Neural cell (in vitro differentiated cells): Measurements from ENCODE around the gene NCOR1. TPM values are rescaled to one million over a fixed set of nuclear protein-coding genes. Genes with fewer than 3 reads are reported as not detected.
"Not testable (repeated sequence)": the region's sequence is repeated elsewhere in the genome, so short reads cannot be mapped to it uniquely, and the experiment has no call there.

Experiments
- H2AFZ ChIP-seq: fragments of 200-600, 300-800 bp; sonication (generic), shearing (Covaris generic); 2 replicates; pipeline ENCODE4 v1.6.0; 2014; ENCODE audit warnings: low read depth, mild to moderate bottlenecking, antibody characterized with exemption, low read length, moderate library complexity
- H3F3A ChIP-seq: fragments of 200-600 bp; shearing (Covaris generic); 2 replicates; pipeline ENCODE4 v1.6.1; 2016; ENCODE audit warnings: mild to moderate bottlenecking, moderate library complexity, mixed read lengths, antibody characterized with exemption, low read length; ENCODE audit not compliant: insufficient read depth, poor library complexity, severe bottlenecking
- H3K27ac ChIP-seq: fragments of 200-600, 300-800 bp; sonication (generic), shearing (Covaris generic); 2 replicates; pipeline ENCODE4 v1.5.1; 2014; ENCODE audit warnings: mild to moderate bottlenecking, low read length, moderate library complexity
- H3K27me3 ChIP-seq: fragments of 300-800, 200-600 bp; sonication (generic), shearing (Covaris generic); 2 replicates; pipeline ENCODE4 v1.6.0; 2014; ENCODE audit warnings: mild to moderate bottlenecking, low read depth, low read length, moderate library complexity; ENCODE audit not compliant: insufficient read depth
- H3K36me3 ChIP-seq: fragments of 300-800, 200-600 bp; sonication (generic), shearing (Covaris generic); 2 replicates; pipeline ENCODE4 v1.5.1; 2014; ENCODE audit warnings: mild to moderate bottlenecking, antibody characterized with exemption, low read length, moderate library complexity; ENCODE audit not compliant: insufficient read depth
- H3K4me2 ChIP-seq: fragments of 300-800, 200-600 bp; sonication (generic), shearing (Covaris generic); 2 replicates; pipeline ENCODE4 v1.6.0; 2014; ENCODE audit warnings: mild to moderate bottlenecking, low read length
- H3K4me3 ChIP-seq: fragments of 300-800, 200-600 bp; sonication (generic), shearing (Covaris generic); 2 replicates; pipeline ENCODE4 v1.5.1; 2014; ENCODE audit warnings: mild to moderate bottlenecking, low read length, moderate library complexity
- H3K79me2 ChIP-seq: fragments of 200-600 bp; shearing (Covaris generic); replicated peaks from 2 replicates; pipeline ENCODE4 v1.6.0; 2014; ENCODE audit warnings: mild to moderate bottlenecking, low read length, moderate library complexity; ENCODE audit not compliant: insufficient read depth
- H3K9ac ChIP-seq: fragments of 300-800, 200-600 bp; sonication (generic), shearing (Covaris generic); 2 replicates; pipeline ENCODE4 v1.6.1; 2016; ENCODE audit warnings: mild to moderate bottlenecking, low read length, mixed read lengths
- H3K9me2 ChIP-seq: fragments of 200-600 bp; shearing (Covaris generic); 2 replicates; pipeline ENCODE4 v1.6.1; 2016; ENCODE audit warnings: mild to moderate bottlenecking, low read length, mixed read lengths; ENCODE audit not compliant: insufficient read depth
- H3K9me3 ChIP-seq: fragments of 200-600, 300-800 bp; sonication (generic), shearing (Covaris generic); 2 replicates; pipeline ENCODE4 v1.6.1; 2016; ENCODE audit warnings: mild to moderate bottlenecking, mixed run types, low read length, moderate library complexity, mixed read lengths
- H4K20me1 ChIP-seq: fragments of 200-600 bp; shearing (Covaris generic); 2 replicates; pipeline ENCODE4 v1.6.1; 2016; ENCODE audit warnings: mild to moderate bottlenecking, mixed run types; ENCODE audit not compliant: insufficient read depth
- EP300 ChIP-seq: fragments of 450-650 bp; conservative IDR thresholded peaks from 2 replicates; pipeline ENCODE4 v1.6.1; 2014; ENCODE audit warnings: antibody characterized with exemption, mild to moderate bottlenecking, moderate library complexity; ENCODE audit not compliant: poor library complexity, severe bottlenecking
- EZH2 ChIP-seq: fragments of 200-600, 300-800 bp; shearing (Covaris generic), sonication (generic); IDR thresholded peaks from 2 replicates; pipeline ENCODE4 v1.6.1; 2014; ENCODE audit warnings: antibody characterized with exemption, low read length, borderline replicate concordance, mild to moderate bottlenecking; ENCODE audit not compliant: insufficient read depth, poor library complexity, severe bottlenecking
- MXI1 ChIP-seq: fragments of 450-650 bp; conservative IDR thresholded peaks from 2 replicates; pipeline ENCODE4 v1.6.1; 2014; ENCODE audit warnings: antibody characterized with exemption, mild to moderate bottlenecking; ENCODE audit not compliant: poor library complexity, severe bottlenecking
- POLR2AphosphoS5 ChIP-seq: IDR thresholded peaks from 2 replicates; pipeline ENCODE4 v1.6.1; 2012
- RAD21 ChIP-seq: fragments of 450-650 bp; conservative IDR thresholded peaks from 2 replicates; pipeline ENCODE4 v1.6.1; 2014; ENCODE audit warnings: antibody characterized with exemption, mild to moderate bottlenecking, moderate library complexity
- REST ChIP-seq: IDR thresholded peaks from 2 replicates; pipeline ENCODE4 v1.6.1; 2012; ENCODE audit warnings: borderline replicate concordance
- SMC3 ChIP-seq: fragments of 450-650 bp; conservative IDR thresholded peaks from 2 replicates; pipeline ENCODE4 v1.6.1; 2014; ENCODE audit warnings: antibody characterized with exemption, mild to moderate bottlenecking, moderate library complexity; ENCODE audit not compliant: poor library complexity
- TAF1 ChIP-seq: IDR thresholded peaks from 2 replicates; pipeline ENCODE4 v1.6.1; 2012; ENCODE audit warnings: low read depth
- polyA plus RNA-seq: library from polyadenylated mRNA; depleted of rRNA; stranded (reverse); fragments of >200 nt; gene quantifications from 2 replicates; pipeline ENCODE4 v1.2.3, GENCODE V29; 2014
- TF ChIP-seq, protein P1 (sequence below): fragments of 450-650 bp; IDR thresholded peaks from 2 replicates; pipeline ENCODE4 v1.5.1; 2014; ENCODE audit warnings: antibody characterized with exemption, mild to moderate bottlenecking, moderate library complexity; ENCODE audit not compliant: poor library complexity, severe bottlenecking

Gene NCOR1
- polyA plus RNA-seq, 1 donor from 2014 or later: 26.9 TPM

GRCh38 chr17:16166766-16167165, 48.6 kb downstream of the NCOR1 start:
- H3K9ac ChIP-seq, H3K27me3 ChIP-seq, H3K9me3 ChIP-seq, H3K4me3 ChIP-seq, H4K20me1 ChIP-seq, H3K27ac ChIP-seq, H3F3A ChIP-seq, H3K4me2 ChIP-seq, H2AFZ ChIP-seq, H3K79me2 ChIP-seq, H3K36me3 ChIP-seq, H3K9me2 ChIP-seq: not testable (repeated sequence)

DNA sequence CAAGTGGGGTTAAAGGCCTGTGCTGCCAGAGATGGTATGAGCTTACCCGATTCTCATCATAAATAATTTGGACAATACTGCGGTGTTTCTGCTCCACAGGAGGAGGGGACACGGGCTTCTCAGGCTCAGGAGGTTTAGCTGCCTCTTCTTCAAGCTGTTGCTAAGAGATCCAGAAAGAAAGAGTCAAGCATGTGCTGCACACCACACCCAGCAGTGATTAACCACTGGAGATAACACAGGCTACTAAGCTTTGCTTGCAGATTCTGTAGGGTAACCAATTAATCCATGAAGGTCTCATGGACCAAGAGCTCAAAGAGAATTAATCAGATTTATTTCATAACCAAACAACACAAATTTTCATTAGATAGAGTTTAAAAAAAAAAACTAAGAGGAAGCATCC, 56.6 kb downstream of the NCOR1 start:
- no peak overlapping the region for H2AFZ ChIP-seq
- H3K27ac ChIP-seq: no peak overlapping the region
- no peaks in the 10 kb centered on the region for H3K79me2 ChIP-seq
- H4K20me1 ChIP-seq: no peaks in the 10 kb centered on the region
- H3K36me3 ChIP-seq: no peaks in the 10 kb centered on the region
- no peaks in the 10 kb centered on the region for H3K9me3 ChIP-seq
- no peak overlapping the region for H3K4me2 ChIP-seq
- H3K9me2 ChIP-seq: no peaks in the 10 kb centered on the region
- no peak overlapping the region for H3K9ac ChIP-seq
- no peaks in the 10 kb centered on the region for H3F3A ChIP-seq
- TF ChIP-seq POLR2AphosphoS5 (no peak), MXI1 (no peak), TAF1 (no peak), REST (no peak), EP300 (no peak), RAD21 (no peak), EZH2 (no peak), SMC3 (no peak)
- TF ChIP-seq, protein P1, sequence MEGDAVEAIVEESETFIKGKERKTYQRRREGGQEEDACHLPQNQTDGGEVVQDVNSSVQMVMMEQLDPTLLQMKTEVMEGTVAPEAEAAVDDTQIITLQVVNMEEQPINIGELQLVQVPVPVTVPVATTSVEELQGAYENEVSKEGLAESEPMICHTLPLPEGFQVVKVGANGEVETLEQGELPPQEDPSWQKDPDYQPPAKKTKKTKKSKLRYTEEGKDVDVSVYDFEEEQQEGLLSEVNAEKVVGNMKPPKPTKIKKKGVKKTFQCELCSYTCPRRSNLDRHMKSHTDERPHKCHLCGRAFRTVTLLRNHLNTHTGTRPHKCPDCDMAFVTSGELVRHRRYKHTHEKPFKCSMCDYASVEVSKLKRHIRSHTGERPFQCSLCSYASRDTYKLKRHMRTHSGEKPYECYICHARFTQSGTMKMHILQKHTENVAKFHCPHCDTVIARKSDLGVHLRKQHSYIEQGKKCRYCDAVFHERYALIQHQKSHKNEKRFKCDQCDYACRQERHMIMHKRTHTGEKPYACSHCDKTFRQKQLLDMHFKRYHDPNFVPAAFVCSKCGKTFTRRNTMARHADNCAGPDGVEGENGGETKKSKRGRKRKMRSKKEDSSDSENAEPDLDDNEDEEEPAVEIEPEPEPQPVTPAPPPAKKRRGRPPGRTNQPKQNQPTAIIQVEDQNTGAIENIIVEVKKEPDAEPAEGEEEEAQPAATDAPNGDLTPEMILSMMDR: no peak
- H3K4me3 ChIP-seq: no peak overlapping the region
- H3K27me3 ChIP-seq: no peaks in the 10 kb centered on the region

- Histone ChIP-seq H3K36me3 (peaks cover 4% of the 10 kb centered on the region), H3K4me3 (no peak overlapping the region)
- TF ChIP-seq EP300 (no peak), POLR2AphosphoS5 (no peak), RAD21 (no peak), EZH2 (no peak), MXI1 (no peak), SMC3 (no peak), REST (no peak), TAF1 (no peak)
- TF ChIP-seq, protein P1: no peak
These were observed 59.8 kb downstream of the NCOR1 start for GRCh38 chr17:16155536-16155935.

More at GRCh38 chr17:16155536-16155935, 59.8 kb downstream of the NCOR1 start:
- Histone ChIP-seq H3F3A (no peaks in the 10 kb centered on the region), H2AFZ (no peak overlapping the region), H3K9me3 (no peaks in the 10 kb centered on the region), H4K20me1 (no peaks in the 10 kb centered on the region), H3K27ac (no peak overlapping the region), H3K4me2 (no peak overlapping the region), H3K27me3 (no peaks in the 10 kb centered on the region), H3K9ac (no peak overlapping the region), H3K79me2 (no peaks in the 10 kb centered on the region), H3K9me2 (no peaks in the 10 kb centered on the region)
